SK-N-SH (cell line): ENCODE data around the gene SLC23A1. TPM values are rescaled to one million over a fixed set of nuclear protein-coding genes. Genes with fewer than 3 reads are reported as not detected.
A peak's percentile ranks its signal among the peaks of the same experiment; 100 is the strongest.

Experiments used
- CTCF ChIA-PET: fragments of 300-600, 350-600 bp; formaldehyde crosslinking; extraction: SDS; loops from one replicate; lab custom pipeline; 2021; lab: Yijun Ruan, JAX
- POLR2A ChIA-PET: fragments of 350-600 bp; sonication (Branson Sonifier 250); formaldehyde crosslinking; extraction: SDS; loops from one replicate; lab custom pipeline; 2020; ENCODE audit warnings: antibody characterized with exemption, inconsistent platforms; lab: Yijun Ruan, JAX
- DNase-seq: peaks from one replicate; pipeline ENCODE4 v3.0.0; 2012
- H2AFZ ChIP-seq: fragments of 200-600 bp; sonication (generic); 2 replicates; pipeline ENCODE4 v1.8.1; 2016; ENCODE audit warnings: antibody characterized with exemption, mild to moderate bottlenecking, low read depth
- H3F3A ChIP-seq: fragments of 200-600 bp; sonication (generic); replicated peaks from 2 replicates; pipeline ENCODE3; 2016; ENCODE audit warnings: antibody characterized with exemption, mild to moderate bottlenecking; ENCODE audit not compliant: insufficient read depth
- H3K27ac ChIP-seq, 2 experiments: fragments of 200-500 bp in 1 of 2; fragments of 200-600 bp in 1 of 2; sonication (Bioruptor generic) in 1 of 2; sonication (generic), shearing (Covaris generic) in 1 of 2; 2 replicates each; pipeline versions ENCODE4 v1.5.1 to v1.6.1; 2014 to 2016; ENCODE audit warnings: low read depth in 2 of 2, inconsistent platforms in 1 of 2, low read length in 1 of 2, mild to moderate bottlenecking in 1 of 2, mixed read lengths in 1 of 2
- H3K27me3 ChIP-seq: fragments of 200-600 bp; sonication (generic), shearing (Covaris generic); 2 replicates; pipeline ENCODE4 v1.6.1; 2016; ENCODE audit warnings: mixed run types; ENCODE audit not compliant: insufficient read depth
- H3K36me3 ChIP-seq, 2 experiments: fragments of 200-500 bp in 1 of 2; fragments of 200-600 bp in 1 of 2; sonication (Bioruptor generic) in 1 of 2; sonication (generic) in 1 of 2; replicated peaks in 1 of 2; 2 replicates each; pipeline versions ENCODE3 to v1.5.1; 2014 to 2016; ENCODE audit warnings: low read length in 1 of 2, mild to moderate bottlenecking in 1 of 2; ENCODE audit not compliant: insufficient read depth in 2 of 2, control insufficient read depth in 1 of 2
- H3K4me1 ChIP-seq, 2 experiments: fragments of 200-500 bp in 1 of 2; fragments of 200-600 bp in 1 of 2; sonication (Bioruptor generic) in 1 of 2; sonication (generic), shearing (Covaris generic) in 1 of 2; 2 replicates each; pipeline versions ENCODE4 v1.5.1 to v1.6.1; 2014 to 2016; ENCODE audit warnings: low read depth in 1 of 2, low read length in 1 of 2, mixed run types in 1 of 2; ENCODE audit not compliant: insufficient read depth in 2 of 2, control insufficient read depth in 1 of 2
- H3K4me2 ChIP-seq: fragments of 200-600 bp; sonication (generic), shearing (Covaris generic); 2 replicates; pipeline ENCODE4 v1.6.1; 2017; ENCODE audit warnings: mixed run types
- H3K4me3 ChIP-seq, 2 experiments: fragments of 200-500 bp in 1 of 2; fragments of 200-600 bp in 1 of 2; sonication (Bioruptor generic) in 1 of 2; sonication (generic), shearing (Covaris generic) in 1 of 2; 2 replicates each; pipeline versions ENCODE4 v1.5.1 to v1.8.1; 2014 to 2016; ENCODE audit warnings: low read depth in 2 of 2, inconsistent platforms in 1 of 2, low read length in 1 of 2, mild to moderate bottlenecking in 1 of 2, mixed read lengths in 1 of 2, moderate library complexity in 1 of 2
- H3K79me2 ChIP-seq: fragments of 200-600 bp; sonication (generic); 2 replicates; pipeline ENCODE4 v1.8.1; 2017; ENCODE audit warnings: mild to moderate bottlenecking; ENCODE audit not compliant: insufficient read depth
- H3K9ac ChIP-seq: fragments of 200-600 bp; sonication (generic); 2 replicates; pipeline ENCODE4 v1.6.1; 2017; ENCODE audit warnings: mixed run types
- H3K9me2 ChIP-seq: fragments of 200-600 bp; sonication (generic); 2 replicates; pipeline ENCODE4 v1.6.1; 2017; ENCODE audit warnings: mixed run types
- H3K9me3 ChIP-seq: fragments of 200-600 bp; sonication (generic); 2 replicates; pipeline ENCODE4 v1.6.1; 2017; ENCODE audit warnings: mixed run types, mild to moderate bottlenecking, moderate library complexity
- H4K20me1 ChIP-seq: fragments of 200-600 bp; sonication (generic); 2 replicates; pipeline ENCODE4 v1.6.1; 2017; ENCODE audit warnings: mild to moderate bottlenecking, mixed run types; ENCODE audit not compliant: insufficient read depth
- CHD2 ChIP-seq: fragments of 150-350 bp; IDR thresholded peaks from 2 replicates; pipeline ENCODE4 v1.6.1; 2018; ENCODE audit warnings: low read length; ENCODE audit not compliant: partially characterized antibody
- NFIC ChIP-seq: IDR thresholded peaks from 2 replicates; pipeline ENCODE4 v1.4.0; 2012; ENCODE audit warnings: borderline replicate concordance
- RAD21 ChIP-seq: IDR thresholded peaks from 2 replicates; pipeline ENCODE4 v1.6.1; 2012; ENCODE audit warnings: mild to moderate bottlenecking, low read length
- RCOR1 ChIP-seq: fragments of 150-350 bp; IDR thresholded peaks from 2 replicates; pipeline ENCODE4 v1.6.1; 2017; ENCODE audit warnings: antibody characterized with exemption, low read length
- RFX5 ChIP-seq: IDR thresholded peaks from 2 replicates; pipeline ENCODE4 v1.6.1; 2012; ENCODE audit warnings: mild to moderate bottlenecking, improper control_type of control experiment, low read length
- SMC3 ChIP-seq: IDR thresholded peaks from 2 replicates; pipeline ENCODE4 v1.6.1; 2012; ENCODE audit warnings: low read depth, low read length, improper control_type of control experiment
- TAF1 ChIP-seq: IDR thresholded peaks from 2 replicates; pipeline ENCODE4 v1.6.1; 2012; ENCODE audit warnings: low read depth, mild to moderate bottlenecking, low read length, moderate library complexity, borderline replicate concordance
- TCF12 ChIP-seq: IDR thresholded peaks from 2 replicates; pipeline ENCODE4 v1.4.0; 2012
- TEAD4 ChIP-seq: IDR thresholded peaks from 2 replicates; pipeline ENCODE4 v1.4.0; 2012; ENCODE audit warnings: mild to moderate bottlenecking, borderline replicate concordance; ENCODE audit not compliant: insufficient read depth
- WGBS: methylation state at CpG from one replicate; pipeline ENCODE4 v1.1.6; 2017; ENCODE audit warnings: low lambda C conversion rate; 5-methylcytosine and 5-hydroxymethylcytosine counted together
- polyA plus RNA-seq, 3 experiments: library from polyadenylated mRNA; depleted of rRNA; stranded (reverse); fragments of >200 nt; gene quantifications; 2 replicates each; pipeline ENCODE4 v1.2.3, GENCODE V29; 2012
- TF ChIP-seq, protein P1 (sequence below): fragments of 200-600 bp; sonication (generic); IDR thresholded peaks from 2 replicates; pipeline ENCODE4 v1.6.1; 2017; ENCODE audit warnings: antibody characterized with exemption, mild to moderate bottlenecking, moderate library complexity
- TF ChIP-seq, protein P2 (sequence below): IDR thresholded peaks from 2 replicates; pipeline ENCODE4 v1.4.0; 2012; ENCODE audit warnings: low read depth, borderline replicate concordance

Gene SLC23A1
- polyA plus RNA-seq, 1 of the 3 experiments (the other 2 are of a cell fraction): not detected

DNA sequence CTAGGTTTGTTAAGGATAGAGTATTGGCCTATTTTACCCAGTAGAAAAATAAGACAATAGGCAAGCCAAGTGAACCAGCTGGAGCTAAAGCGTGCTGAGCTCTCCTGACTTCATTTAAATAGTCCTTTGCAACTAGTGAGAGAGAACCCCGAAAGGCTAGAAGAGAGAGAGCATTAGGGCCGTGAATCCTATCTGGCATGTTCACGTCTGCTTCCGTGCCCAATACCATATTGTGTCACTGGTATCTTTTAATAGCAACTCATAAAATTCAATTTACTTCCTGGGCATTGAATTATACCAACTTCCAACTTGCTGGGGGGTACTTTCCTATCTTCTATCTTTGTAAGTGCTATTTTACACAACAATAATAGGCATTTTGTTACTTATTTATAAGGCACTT, 42.4 kb upstream of the SLC23A1 start:
- H3K9ac ChIP-seq: no peak overlapping the region
- no peaks in the 10 kb centered on the region for H3K79me2 ChIP-seq
- H3K9me2 ChIP-seq: no peaks in the 10 kb centered on the region
- ChIA-PET CTCF (interaction anchor here (1.6 to 9.7 kb wide), 2 partner anchors 17 to 89 kb away, joined by 4 to 324 read pairs; no protein-coding TSS in a partner anchor), POLR2A (interaction anchor here (1.3 kb wide), 1 partner anchor 88 kb away, joined by 3 read pairs; no protein-coding TSS in a partner anchor)
- no peaks in the 10 kb centered on the region for H3K9me3 ChIP-seq
- no peak overlapping the region for H3K4me2 ChIP-seq
- H3K4me1 ChIP-seq: peaks cover 8 to 9% of the 10 kb centered on the region in 2 experiments; a peak in 3 of 4 replicates
- 92% methylated on average over 5 of the region's 5 CpGs for WGBS
- no peaks in the 10 kb centered on the region for H3K27me3 ChIP-seq
- H3K36me3 ChIP-seq: peaks cover 19 to 39% of the 10 kb centered on the region in 2 experiments
- H2AFZ ChIP-seq: no peak overlapping the region
- no peaks in the 10 kb centered on the region for H4K20me1 ChIP-seq
- H3K27ac ChIP-seq: peak overlapping the region in 1 of 2 experiments; percentile 72; a peak in 1 of 4 replicates
- no peak for DNase-seq
- peaks cover 24% of the 10 kb centered on the region for H3F3A ChIP-seq
- no peak for TF ChIP-seq RFX5
- TF ChIP-seq NFIC: no peak
- TF ChIP-seq RCOR1: no peak
- no peak for TF ChIP-seq TAF1
- TF ChIP-seq CHD2: no peak
- TF ChIP-seq TEAD4: no peak
- TF ChIP-seq, protein P1, sequence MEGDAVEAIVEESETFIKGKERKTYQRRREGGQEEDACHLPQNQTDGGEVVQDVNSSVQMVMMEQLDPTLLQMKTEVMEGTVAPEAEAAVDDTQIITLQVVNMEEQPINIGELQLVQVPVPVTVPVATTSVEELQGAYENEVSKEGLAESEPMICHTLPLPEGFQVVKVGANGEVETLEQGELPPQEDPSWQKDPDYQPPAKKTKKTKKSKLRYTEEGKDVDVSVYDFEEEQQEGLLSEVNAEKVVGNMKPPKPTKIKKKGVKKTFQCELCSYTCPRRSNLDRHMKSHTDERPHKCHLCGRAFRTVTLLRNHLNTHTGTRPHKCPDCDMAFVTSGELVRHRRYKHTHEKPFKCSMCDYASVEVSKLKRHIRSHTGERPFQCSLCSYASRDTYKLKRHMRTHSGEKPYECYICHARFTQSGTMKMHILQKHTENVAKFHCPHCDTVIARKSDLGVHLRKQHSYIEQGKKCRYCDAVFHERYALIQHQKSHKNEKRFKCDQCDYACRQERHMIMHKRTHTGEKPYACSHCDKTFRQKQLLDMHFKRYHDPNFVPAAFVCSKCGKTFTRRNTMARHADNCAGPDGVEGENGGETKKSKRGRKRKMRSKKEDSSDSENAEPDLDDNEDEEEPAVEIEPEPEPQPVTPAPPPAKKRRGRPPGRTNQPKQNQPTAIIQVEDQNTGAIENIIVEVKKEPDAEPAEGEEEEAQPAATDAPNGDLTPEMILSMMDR: no peak
- H3K4me3 ChIP-seq: no peak overlapping the region

DNA sequence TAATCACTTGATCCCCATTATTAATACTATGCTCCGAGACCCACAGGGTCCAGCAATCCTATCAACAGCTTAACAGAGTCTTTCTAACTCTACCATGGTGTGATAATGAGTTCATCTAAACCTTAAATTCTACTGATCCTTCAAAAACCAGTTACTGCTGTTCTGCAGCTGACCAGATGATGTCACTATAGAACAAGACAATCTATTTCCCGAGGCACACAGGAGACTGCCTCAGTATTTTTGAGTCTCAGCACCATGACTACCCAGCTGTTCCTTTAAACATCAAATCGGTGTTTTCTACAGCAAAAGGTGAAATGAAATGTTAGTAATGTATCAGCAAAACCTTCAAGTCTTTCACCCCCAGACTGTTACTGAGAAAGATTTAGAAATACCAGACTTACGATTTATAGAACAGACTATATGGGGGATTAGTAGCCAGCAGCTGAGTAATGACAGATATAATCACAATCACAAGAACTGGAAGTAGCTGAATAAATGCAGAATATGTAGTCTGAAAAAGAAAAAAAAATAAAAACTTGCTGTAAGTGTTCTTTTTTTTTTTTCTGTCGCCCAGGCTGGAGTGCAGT, 39.3 kb upstream of the SLC23A1 start:
- H3K4me1 ChIP-seq: peaks cover 8 to 9% of the 10 kb centered on the region in 2 experiments; a peak in 3 of 4 replicates
- peak overlapping the region in 1 of 2 experiments; percentile 42; a peak in 1 of 4 replicates for H3K27ac ChIP-seq
- no peak overlapping the region for H3K9ac ChIP-seq
- H3K9me2 ChIP-seq: no peaks in the 10 kb centered on the region
- peak; percentile 74 for DNase-seq
- H3K36me3 ChIP-seq: peaks cover 36 to 44% of the 10 kb centered on the region in 2 experiments
- CTCF ChIA-PET: interaction anchor here (0.6 to 9.7 kb wide), 45 partner anchors 9 to 343 kb away, joined by 3 to 324 read pairs (median 5); partner anchors contain the start of genes DNAJC18, PROB1, SPATA24 and STING1
- POLR2A ChIA-PET: interaction anchor here (1.2 to 1.9 kb wide), 2 partner anchors 11 to 91 kb away, joined by 3 to 7 read pairs; no protein-coding TSS in a partner anchor
- H2AFZ ChIP-seq: no peak overlapping the region; the same call in 1 of the 2 replicates
- H3K27me3 ChIP-seq: no peaks in the 10 kb centered on the region
- H4K20me1 ChIP-seq: no peaks in the 10 kb centered on the region
- H3K79me2 ChIP-seq: no peaks in the 10 kb centered on the region
- no peak overlapping the region for H3K4me2 ChIP-seq
- TF ChIP-seq, protein P1: peak; percentile 96
- TF ChIP-seq SMC3: peak; percentile 89
- peak; percentile 97 for TF ChIP-seq RAD21
- TF ChIP-seq, protein P2, sequence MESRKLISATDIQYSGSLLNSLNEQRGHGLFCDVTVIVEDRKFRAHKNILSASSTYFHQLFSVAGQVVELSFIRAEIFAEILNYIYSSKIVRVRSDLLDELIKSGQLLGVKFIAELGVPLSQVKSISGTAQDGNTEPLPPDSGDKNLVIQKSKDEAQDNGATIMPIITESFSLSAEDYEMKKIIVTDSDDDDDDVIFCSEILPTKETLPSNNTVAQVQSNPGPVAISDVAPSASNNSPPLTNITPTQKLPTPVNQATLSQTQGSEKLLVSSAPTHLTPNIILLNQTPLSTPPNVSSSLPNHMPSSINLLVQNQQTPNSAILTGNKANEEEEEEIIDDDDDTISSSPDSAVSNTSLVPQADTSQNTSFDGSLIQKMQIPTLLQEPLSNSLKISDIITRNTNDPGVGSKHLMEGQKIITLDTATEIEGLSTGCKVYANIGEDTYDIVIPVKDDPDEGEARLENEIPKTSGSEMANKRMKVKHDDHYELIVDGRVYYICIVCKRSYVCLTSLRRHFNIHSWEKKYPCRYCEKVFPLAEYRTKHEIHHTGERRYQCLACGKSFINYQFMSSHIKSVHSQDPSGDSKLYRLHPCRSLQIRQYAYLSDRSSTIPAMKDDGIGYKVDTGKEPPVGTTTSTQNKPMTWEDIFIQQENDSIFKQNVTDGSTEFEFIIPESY: no peak
- TF ChIP-seq TCF12: 0 out of 2 replicates have a peak, but pooled peaks have one; percentile 4
- H3F3A ChIP-seq: peaks cover 20% of the 10 kb centered on the region
- H3K4me3 ChIP-seq: peak overlapping the region in 1 of 2 experiments; percentile 4; a peak in 1 of 4 replicates
- 39% methylated on average over 5 of the region's 5 CpGs for WGBS
- H3K9me3 ChIP-seq: no peaks in the 10 kb centered on the region
